ENCODE data around the gene USP10.

USP10 gene

GRCh38 chr16:84677849-84678248, 22.0 kb upstream of the USP10 start:
- no peak for DNase-seq
- Histone ChIP-seq H3K18ac (ENCODE audit: low read length) (no peak overlapping the region), H3K14ac (ENCODE audit: low read length) (no peak overlapping the region), H2BK5ac (ENCODE audit: low read depth, low read length, poor library complexity) (no peak overlapping the region), H3K4me2 (ENCODE audit: low read length) (no peak overlapping the region), H3K4me3 (ENCODE audit: low read depth, low read length) (no peak overlapping the region), H3K4ac (ENCODE audit: low read depth, low read length) (no peak overlapping the region), H3K4me1 (ENCODE audit: control insufficient read depth in 1 of 2, insufficient read depth in 2 of 2, low read length in 2 of 2) (no peaks in the 10 kb centered on the region), H3K79me1 (ENCODE audit: low read length) (no peaks in the 10 kb centered on the region), H3K27me3 (ENCODE audit: insufficient read depth, low read length) (no peaks in the 10 kb centered on the region), H4K12ac (ENCODE audit: low read depth, low read length) (no peak overlapping the region), H4K8ac (ENCODE audit: low read depth, low read length) (no peak overlapping the region), H3K9ac (ENCODE audit: low read length) (no peak overlapping the region), H2BK120ac (ENCODE audit: insufficient read depth, low read length, poor library complexity) (no peak overlapping the region), H2AFZ (ENCODE audit: insufficient read depth, low read length, poor library complexity) (no peak overlapping the region), H4K91ac (ENCODE audit: low read depth, low read length) (no peak overlapping the region), H2AK5ac (ENCODE audit: low read length) (no peak overlapping the region), H3K36me3 (ENCODE audit: control insufficient read depth in 1 of 2, insufficient read depth in 2 of 2, low read length in 2 of 2) (no peaks in the 10 kb centered on the region), H2BK12ac (ENCODE audit: low read length) (no peak overlapping the region), H3K9me3 (ENCODE audit: insufficient read depth, low read depth, low read length) (no peaks in the 10 kb centered on the region), H3K27ac (ENCODE audit: low read depth, low read length) (no peak overlapping the region), H3K79me2 (ENCODE audit: control insufficient read depth, insufficient read depth, low read length, poor library complexity) (no peaks in the 10 kb centered on the region), H3K23ac (ENCODE audit: low read length) (no peak overlapping the region)
- WGBS (ENCODE audit: extremely low coverage, insufficient coverage, insufficient read length), result no CpG with 5 or more reads among the region's 10 CpGs

GRCh38 chr16:84678541-84678940, 21.3 kb upstream of the USP10 start:
- Histone ChIP-seq H3K9me3 (ENCODE audit: insufficient read depth, low read depth, low read length) (no peaks in the 10 kb centered on the region), H2AK5ac (ENCODE audit: low read length) (no peak overlapping the region), H3K23ac (ENCODE audit: low read length) (no peak overlapping the region), H3K27me3 (ENCODE audit: insufficient read depth, low read length) (no peaks in the 10 kb centered on the region), H3K9ac (ENCODE audit: low read length) (no peak overlapping the region), H3K79me1 (ENCODE audit: low read length) (no peaks in the 10 kb centered on the region), H3K14ac (ENCODE audit: low read length) (no peak overlapping the region), H2BK120ac (ENCODE audit: insufficient read depth, low read length, poor library complexity) (no peak overlapping the region), H2BK5ac (ENCODE audit: low read depth, low read length, poor library complexity) (no peak overlapping the region), H3K4me1 (ENCODE audit: control insufficient read depth in 1 of 2, insufficient read depth in 2 of 2, low read length in 2 of 2) (no peaks in the 10 kb centered on the region), H3K36me3 (ENCODE audit: control insufficient read depth in 1 of 2, insufficient read depth in 2 of 2, low read length in 2 of 2) (no peaks in the 10 kb centered on the region), H4K12ac (ENCODE audit: low read depth, low read length) (no peak overlapping the region), H3K4me3 (ENCODE audit: low read depth, low read length) (no peak overlapping the region), H4K91ac (ENCODE audit: low read depth, low read length) (no peak overlapping the region), H3K4me2 (ENCODE audit: low read length) (no peak overlapping the region), H4K8ac (ENCODE audit: low read depth, low read length) (no peak overlapping the region), H3K4ac (ENCODE audit: low read depth, low read length) (no peak overlapping the region), H2BK12ac (ENCODE audit: low read length) (no peak overlapping the region), H3K27ac (ENCODE audit: low read depth, low read length) (no peak overlapping the region), H2AFZ (ENCODE audit: insufficient read depth, low read length, poor library complexity) (no peak overlapping the region), H3K79me2 (ENCODE audit: control insufficient read depth, insufficient read depth, low read length, poor library complexity) (no peaks in the 10 kb centered on the region), H3K18ac (ENCODE audit: low read length) (no peak overlapping the region)
- DNase-seq, result no peak
- no CpG with 5 or more reads among the region's 9 CpGs for WGBS (ENCODE audit: extremely low coverage, insufficient coverage, insufficient read length)

- Histone ChIP-seq H3K14ac (ENCODE audit: low read length) (no peak overlapping the region), H3K27ac (ENCODE audit: low read depth, low read length) (no peak overlapping the region)
- WGBS (ENCODE audit: extremely low coverage, insufficient coverage, insufficient read length), result no CpG with 5 or more reads among the region's 10 CpGs
Measured at GRCh38 chr16:84680165-84680842, 19.5 kb upstream of the USP10 start.

GRCh38 chr16:84680843-84681629, 18.8 kb upstream of the USP10 start:
- H2BK5ac ChIP-seq (ENCODE audit: low read depth, low read length, poor library complexity), result no peak overlapping the region
- WGBS (ENCODE audit: extremely low coverage, insufficient coverage, insufficient read length), result no CpG with 5 or more reads among the region's 4 CpGs

More at GRCh38 chr16:84680165-84680842, 19.5 kb upstream of the USP10 start:
- DNase-seq, result no peak
- Histone ChIP-seq H3K23ac (ENCODE audit: low read length) (no peak overlapping the region), H2AK5ac (ENCODE audit: low read length) (no peak overlapping the region), H3K4ac (ENCODE audit: low read depth, low read length) (no peak overlapping the region), H4K8ac (ENCODE audit: low read depth, low read length) (no peak overlapping the region), H3K79me1 (ENCODE audit: low read length) (no peaks in the 10 kb centered on the region), H3K27me3 (ENCODE audit: insufficient read depth, low read length) (no peaks in the 10 kb centered on the region), H3K18ac (ENCODE audit: low read length) (no peak overlapping the region), H3K9me3 (ENCODE audit: insufficient read depth, low read depth, low read length) (no peaks in the 10 kb centered on the region), H3K9ac (ENCODE audit: low read length) (no peak overlapping the region), H3K4me1 (ENCODE audit: control insufficient read depth in 1 of 2, insufficient read depth in 2 of 2, low read length in 2 of 2) (peaks cover 0 to 3% of the 10 kb centered on the region in 2 experiments), H2BK12ac (ENCODE audit: low read length) (no peak overlapping the region), H2BK5ac (ENCODE audit: low read depth, low read length, poor library complexity) (no peak overlapping the region), H3K4me3 (ENCODE audit: low read depth, low read length) (no peak overlapping the region), H4K12ac (ENCODE audit: low read depth, low read length) (no peak overlapping the region), H4K91ac (ENCODE audit: low read depth, low read length) (no peak overlapping the region), H3K79me2 (ENCODE audit: control insufficient read depth, insufficient read depth, low read length, poor library complexity) (no peaks in the 10 kb centered on the region), H3K36me3 (ENCODE audit: control insufficient read depth in 1 of 2, insufficient read depth in 2 of 2, low read length in 2 of 2) (no peaks in the 10 kb centered on the region), H2BK120ac (ENCODE audit: insufficient read depth, low read length, poor library complexity) (no peak overlapping the region), H2AFZ (ENCODE audit: insufficient read depth, low read length, poor library complexity) (no peak overlapping the region), H3K4me2 (ENCODE audit: low read length) (no peak overlapping the region)

More at GRCh38 chr16:84680843-84681629, 18.8 kb upstream of the USP10 start:
- no peak for DNase-seq
- Histone ChIP-seq H2AK5ac (ENCODE audit: low read length) (no peak overlapping the region), H3K79me1 (ENCODE audit: low read length) (no peaks in the 10 kb centered on the region), H3K18ac (ENCODE audit: low read length) (no peak overlapping the region), H3K4ac (ENCODE audit: low read depth, low read length) (no peak overlapping the region), H4K8ac (ENCODE audit: low read depth, low read length) (no peak overlapping the region), H2BK120ac (ENCODE audit: insufficient read depth, low read length, poor library complexity) (no peak overlapping the region), H3K14ac (ENCODE audit: low read length) (no peak overlapping the region), H3K36me3 (ENCODE audit: control insufficient read depth in 1 of 2, insufficient read depth in 2 of 2, low read length in 2 of 2) (no peaks in the 10 kb centered on the region), H3K27ac (ENCODE audit: low read depth, low read length) (no peak overlapping the region), H4K91ac (ENCODE audit: low read depth, low read length) (no peak overlapping the region), H3K9ac (ENCODE audit: low read length) (no peak overlapping the region), H3K4me3 (ENCODE audit: low read depth, low read length) (no peak overlapping the region), H3K79me2 (ENCODE audit: control insufficient read depth, insufficient read depth, low read length, poor library complexity) (no peaks in the 10 kb centered on the region), H2AFZ (ENCODE audit: insufficient read depth, low read length, poor library complexity) (no peak overlapping the region), H3K27me3 (ENCODE audit: insufficient read depth, low read length) (no peaks in the 10 kb centered on the region), H4K12ac (ENCODE audit: low read depth, low read length) (no peak overlapping the region), H3K23ac (ENCODE audit: low read length) (no peak overlapping the region), H3K4me1 (ENCODE audit: control insufficient read depth in 1 of 2, insufficient read depth in 2 of 2, low read length in 2 of 2) (peaks cover 0 to 3% of the 10 kb centered on the region in 2 experiments), H3K4me2 (ENCODE audit: low read length) (no peak overlapping the region), H2BK12ac (ENCODE audit: low read length) (no peak overlapping the region), H3K9me3 (ENCODE audit: insufficient read depth, low read depth, low read length) (no peaks in the 10 kb centered on the region)

Data from trophoblast cell (in vitro differentiated cells and primary cell).